GM10847 (cell line): Measurements from ENCODE around the gene KIR3DL2.

ENCODE experiments used
- POLR2A ChIP-seq: IDR thresholded peaks from 2 replicates; pipeline ENCODE4 v1.6.1; 2011; ENCODE audit not compliant: insufficient read length; ENCODE audit errors: extremely low read depth

The KIR3DL2 gene

DNA sequence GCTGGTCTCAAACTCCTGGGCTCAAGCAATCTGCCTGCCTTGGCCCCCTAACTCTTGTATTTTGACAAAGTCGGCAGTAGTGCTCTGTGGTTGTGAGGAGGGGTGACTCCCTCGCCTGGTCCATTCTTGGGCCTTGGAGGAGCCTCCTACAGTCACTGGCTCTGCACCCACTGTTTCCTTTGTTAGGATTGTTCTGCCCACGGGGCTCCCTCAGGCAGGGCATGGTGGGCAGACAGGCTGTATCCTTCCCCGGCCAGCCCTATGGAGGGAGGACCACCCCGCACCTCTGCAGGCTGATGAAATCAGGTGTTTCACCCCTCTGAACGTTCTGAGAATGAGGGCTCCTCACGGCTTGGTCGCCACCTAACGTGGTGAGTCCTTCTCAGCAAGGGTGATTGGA lies 33.0 kb downstream of the KIR3DL2 start:
- no peak for TF ChIP-seq POLR2A

DNA sequence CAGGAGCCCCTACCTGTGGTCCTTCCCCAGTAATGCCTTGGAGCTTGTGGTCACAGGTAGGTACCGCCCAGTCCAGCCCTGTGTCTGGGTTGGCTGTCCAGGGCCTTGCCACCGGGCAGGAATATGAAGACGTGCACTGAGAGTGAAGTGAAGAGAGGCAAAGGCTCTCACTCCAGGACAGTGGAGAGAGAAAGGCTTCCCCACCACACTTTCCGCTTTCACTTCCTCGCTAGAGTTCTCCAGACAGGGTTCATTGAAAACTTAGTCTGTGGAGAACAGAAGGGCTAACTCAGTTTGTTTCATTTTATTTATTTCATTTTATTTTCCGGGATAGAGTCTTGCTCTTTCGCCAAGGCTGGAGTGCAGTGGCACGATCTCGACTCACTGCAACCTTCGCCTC lies 38.0 kb downstream of the KIR3DL2 start:
- no peak for TF ChIP-seq POLR2A

DNA sequence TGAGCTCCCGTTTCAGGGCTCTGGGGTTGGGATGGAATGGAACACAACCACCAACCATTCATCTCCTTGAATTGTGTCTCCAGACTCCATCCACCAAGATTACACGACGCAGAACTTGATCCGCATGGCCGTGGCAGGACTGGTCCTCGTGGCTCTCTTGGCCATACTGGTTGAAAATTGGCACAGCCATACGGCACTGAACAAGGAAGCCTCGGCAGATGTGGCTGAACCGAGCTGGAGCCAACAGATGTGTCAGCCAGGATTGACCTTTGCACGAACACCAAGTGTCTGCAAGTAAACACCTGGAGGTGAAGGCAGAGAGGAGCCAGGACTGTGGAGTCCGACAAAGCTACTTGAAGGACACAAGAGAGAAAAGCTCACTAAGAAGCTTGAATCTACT lies 39.3 kb downstream of the KIR3DL2 start:
- no peak for TF ChIP-seq POLR2A

DNA sequence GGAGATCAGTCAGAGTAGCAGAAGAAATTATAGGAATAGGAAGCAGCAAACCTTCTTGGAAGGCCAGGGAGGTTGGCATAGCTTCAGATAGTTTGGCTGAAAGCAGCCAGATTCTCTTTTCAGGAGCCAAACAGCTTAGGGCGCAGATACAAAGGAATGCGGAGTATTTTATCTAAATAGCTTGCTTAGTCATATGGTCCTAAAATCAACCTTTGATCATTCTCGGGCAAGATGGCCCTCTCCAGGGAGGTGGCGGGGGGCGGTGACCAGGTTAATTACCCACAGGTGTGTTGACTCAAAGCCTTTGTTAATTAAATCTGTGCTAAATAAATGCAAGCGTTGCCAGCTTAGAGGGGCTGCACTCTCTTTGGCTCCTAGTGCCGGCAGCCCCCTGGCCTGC lies 43.2 kb downstream of the KIR3DL2 start:
- TF ChIP-seq POLR2A = no peak

DNA sequence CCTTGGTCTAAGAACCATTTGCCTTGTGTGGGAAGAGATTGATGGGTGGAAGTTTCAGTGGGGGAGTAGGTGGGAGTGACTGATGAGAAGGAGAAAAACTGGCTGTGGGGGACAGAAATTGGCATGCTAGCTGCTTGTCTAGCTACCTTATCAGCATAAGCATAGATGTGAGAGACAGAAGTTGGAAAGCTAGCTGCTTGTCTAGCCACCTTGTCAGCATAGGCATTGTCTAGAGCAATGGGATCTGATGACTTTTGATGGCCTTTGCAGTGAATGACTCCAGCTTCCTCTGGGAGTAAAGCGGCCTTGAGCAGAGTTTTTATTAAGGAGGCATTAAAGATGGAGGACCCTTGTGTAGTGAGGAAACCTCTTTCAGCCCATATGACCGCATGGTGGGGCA lies 45.8 kb downstream of the KIR3DL2 start:
- no peak for TF ChIP-seq POLR2A

DNA sequence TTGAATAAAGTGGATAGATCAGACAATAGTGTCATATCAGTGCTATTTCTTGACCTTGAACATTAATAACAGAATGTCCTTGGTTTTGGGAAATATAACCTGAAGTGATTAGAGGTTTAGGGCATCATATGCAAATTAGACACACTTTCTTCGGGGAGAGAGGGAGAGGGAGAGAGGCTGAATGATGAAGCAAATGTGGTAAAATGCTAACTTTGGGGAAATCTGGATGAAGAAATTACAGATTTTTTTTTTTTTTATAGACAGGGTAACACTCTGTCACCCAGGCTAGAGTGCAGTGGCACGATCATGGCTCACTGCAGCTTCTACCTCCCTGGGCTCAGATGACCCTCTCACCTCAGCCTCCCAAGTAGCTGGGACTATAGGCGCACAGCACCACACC lies 51.8 kb downstream of the KIR3DL2 start:
- no peak for TF ChIP-seq POLR2A

DNA sequence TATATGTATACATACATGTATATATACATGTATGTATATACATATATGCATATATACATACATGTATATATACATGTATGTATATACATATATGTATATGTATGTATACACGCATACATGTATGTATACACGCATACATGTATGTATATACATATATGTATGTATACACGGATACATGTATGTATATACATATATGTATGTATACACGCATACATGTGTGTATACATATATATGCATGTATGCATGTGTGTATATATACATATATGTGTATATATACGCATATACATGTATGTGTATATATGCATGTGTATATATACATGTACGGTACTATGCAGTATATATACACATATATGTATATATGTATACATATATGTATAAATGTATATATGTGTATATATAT lies 53.1 kb downstream of the KIR3DL2 start:
- no peak for TF ChIP-seq POLR2A

DNA sequence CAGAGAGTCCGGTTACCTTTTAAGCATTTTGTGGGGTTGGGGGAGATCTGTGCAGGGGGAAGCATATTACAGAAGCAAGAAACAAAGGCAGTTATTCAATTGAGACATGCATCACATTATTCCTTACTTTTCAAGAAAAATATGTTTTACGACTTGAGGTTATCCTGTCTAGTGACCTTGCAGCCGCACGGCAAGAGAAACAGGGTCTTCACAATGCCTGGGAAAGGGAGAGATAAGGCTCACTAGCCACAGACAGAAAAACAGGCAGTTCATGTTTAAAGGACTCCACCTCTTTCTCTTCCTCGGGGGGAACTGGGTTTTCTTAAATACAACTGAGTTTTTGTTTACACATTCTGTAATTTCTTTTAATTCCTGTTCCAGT lies 55.2 kb downstream of the KIR3DL2 start:
- no peak for TF ChIP-seq POLR2A

DNA sequence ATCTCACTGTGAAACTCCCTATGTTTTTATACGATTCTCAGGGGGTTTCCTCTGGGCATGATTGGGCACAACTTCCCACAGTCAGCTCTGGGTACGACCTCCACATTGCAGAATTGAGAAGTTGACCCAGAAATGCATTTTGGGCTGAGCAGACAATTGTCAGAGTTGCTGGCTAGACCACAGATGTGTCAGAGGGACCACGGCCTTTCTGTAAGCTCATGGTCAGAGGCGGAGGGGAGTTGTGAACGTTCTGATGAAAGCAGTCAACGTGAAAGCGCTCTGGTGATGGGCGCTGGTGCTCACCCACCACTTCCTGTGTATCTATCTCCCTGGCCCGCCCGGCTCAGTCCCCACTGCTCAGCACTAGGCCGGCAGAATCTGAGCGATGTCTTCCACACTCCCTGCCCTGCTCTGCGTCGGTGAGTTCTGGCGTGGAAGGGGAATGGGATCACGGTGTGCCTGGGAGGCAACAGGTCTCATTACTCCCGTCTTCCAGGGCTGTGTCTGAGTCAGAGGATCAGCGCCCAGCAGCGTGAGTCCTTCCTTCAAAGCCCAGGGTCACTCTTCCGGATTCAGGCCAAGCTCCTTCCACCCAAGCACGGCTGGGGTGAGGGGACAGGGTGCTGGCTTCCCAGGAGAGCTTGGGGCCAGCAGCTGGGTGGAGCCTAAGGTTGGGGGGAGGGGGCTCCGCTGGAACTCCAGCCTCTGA lies 55.7 kb downstream of the KIR3DL2 start, which contains the start of gene NCR1:
TSS of gene NCR1 (plus strand) at position 346 of the 709 bp plus-strand sequence. CDS start at position 386, 40 bp downstream.
- TF ChIP-seq POLR2A = no peak

DNA sequence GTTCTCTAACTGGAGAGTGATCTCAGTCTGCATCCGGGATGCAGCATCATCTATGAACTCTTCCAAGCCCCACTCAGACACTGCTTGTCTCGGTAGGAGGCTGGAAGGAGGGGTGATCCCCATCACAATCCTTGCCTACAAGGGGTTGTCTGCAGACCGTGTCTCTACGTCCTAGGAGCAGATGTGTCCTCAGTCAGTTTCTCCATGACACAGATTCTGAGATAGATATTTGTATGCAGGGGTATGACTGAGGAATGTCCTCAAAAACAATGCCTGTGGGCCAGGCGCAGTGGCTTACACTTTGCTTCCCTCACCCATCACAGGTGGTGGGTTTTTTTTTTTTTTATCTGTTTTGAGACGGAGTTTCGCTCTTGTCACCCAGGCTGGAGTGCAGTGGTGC lies 56.6 kb downstream of the KIR3DL2 start:
- no peak for TF ChIP-seq POLR2A
